Epithelial cell of esophagus (primary cell): ENCODE measurements around the gene ADH7.

Experiments used
- DNase-seq: peaks from one replicate; pipeline ENCODE4 v3.0.0; 2010; ENCODE audit warnings: low read depth
- H3K4me3 ChIP-seq: 2 replicates; pipeline ENCODE4 v1.5.1; 2011; ENCODE audit warnings: mild to moderate bottlenecking, low read length, control low read depth
- TF ChIP-seq, protein P1 (sequence below): IDR thresholded peaks from 2 replicates; pipeline ENCODE4 v1.5.1; 2011; ENCODE audit warnings: low read depth, mild to moderate bottlenecking, low read length, control low read depth, inconsistent platforms; ENCODE audit not compliant: insufficient read depth; ENCODE audit errors: missing control alignments

ADH7 gene

DNA sequence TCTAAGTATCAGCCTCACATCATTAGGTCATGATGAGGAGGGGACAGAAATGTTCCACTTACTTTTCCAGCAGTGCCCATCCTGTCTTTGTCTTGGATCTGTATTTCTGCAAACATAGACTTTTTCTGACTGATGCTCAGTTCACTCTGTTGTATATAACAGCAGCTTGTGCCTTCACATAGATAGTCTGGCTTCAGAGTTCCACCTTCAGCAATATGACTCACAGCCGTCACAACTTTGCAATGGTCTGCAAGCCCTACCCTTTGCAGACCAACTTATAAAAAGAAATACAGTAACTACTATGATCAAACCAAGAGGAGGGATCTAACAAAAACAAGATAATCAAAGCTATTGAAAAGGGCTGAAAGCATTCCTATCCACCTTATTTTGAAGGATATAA, at the start of gene ADH7:
Gene ADH7, minus strand, starts transcription at position 189 of the 400 bp plus-strand sequence. Its CDS starts 109 bp downstream, at position 80.
- TF ChIP-seq, protein P1, sequence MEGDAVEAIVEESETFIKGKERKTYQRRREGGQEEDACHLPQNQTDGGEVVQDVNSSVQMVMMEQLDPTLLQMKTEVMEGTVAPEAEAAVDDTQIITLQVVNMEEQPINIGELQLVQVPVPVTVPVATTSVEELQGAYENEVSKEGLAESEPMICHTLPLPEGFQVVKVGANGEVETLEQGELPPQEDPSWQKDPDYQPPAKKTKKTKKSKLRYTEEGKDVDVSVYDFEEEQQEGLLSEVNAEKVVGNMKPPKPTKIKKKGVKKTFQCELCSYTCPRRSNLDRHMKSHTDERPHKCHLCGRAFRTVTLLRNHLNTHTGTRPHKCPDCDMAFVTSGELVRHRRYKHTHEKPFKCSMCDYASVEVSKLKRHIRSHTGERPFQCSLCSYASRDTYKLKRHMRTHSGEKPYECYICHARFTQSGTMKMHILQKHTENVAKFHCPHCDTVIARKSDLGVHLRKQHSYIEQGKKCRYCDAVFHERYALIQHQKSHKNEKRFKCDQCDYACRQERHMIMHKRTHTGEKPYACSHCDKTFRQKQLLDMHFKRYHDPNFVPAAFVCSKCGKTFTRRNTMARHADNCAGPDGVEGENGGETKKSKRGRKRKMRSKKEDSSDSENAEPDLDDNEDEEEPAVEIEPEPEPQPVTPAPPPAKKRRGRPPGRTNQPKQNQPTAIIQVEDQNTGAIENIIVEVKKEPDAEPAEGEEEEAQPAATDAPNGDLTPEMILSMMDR, result no peak
- DNase-seq, result peak; percentile 67
- H3K4me3 ChIP-seq, result peak within 1 kb of the TSS; percentile 52

DNA sequence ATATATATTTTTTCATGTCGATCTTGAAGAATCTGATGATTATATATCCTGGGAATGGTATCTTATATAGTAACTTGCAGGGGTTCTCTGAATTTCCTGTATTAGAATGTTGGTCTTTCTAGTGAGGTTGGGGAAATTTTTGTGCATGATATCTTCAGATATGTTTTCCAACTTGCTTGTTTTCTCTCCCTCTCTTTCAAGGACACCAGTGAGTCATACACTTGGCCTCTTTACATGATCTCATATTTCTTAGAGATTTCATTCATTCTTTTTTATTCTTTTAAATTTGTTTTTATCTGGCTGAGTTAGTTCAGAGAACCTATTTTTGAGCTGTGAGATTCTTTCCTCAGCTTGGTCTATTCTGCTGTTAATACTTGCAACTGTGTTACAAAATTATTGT, 48.5 kb upstream of the ADH7 start:
- peak; percentile 25 for DNase-seq
- TF ChIP-seq, protein P1, result no peak

DNA sequence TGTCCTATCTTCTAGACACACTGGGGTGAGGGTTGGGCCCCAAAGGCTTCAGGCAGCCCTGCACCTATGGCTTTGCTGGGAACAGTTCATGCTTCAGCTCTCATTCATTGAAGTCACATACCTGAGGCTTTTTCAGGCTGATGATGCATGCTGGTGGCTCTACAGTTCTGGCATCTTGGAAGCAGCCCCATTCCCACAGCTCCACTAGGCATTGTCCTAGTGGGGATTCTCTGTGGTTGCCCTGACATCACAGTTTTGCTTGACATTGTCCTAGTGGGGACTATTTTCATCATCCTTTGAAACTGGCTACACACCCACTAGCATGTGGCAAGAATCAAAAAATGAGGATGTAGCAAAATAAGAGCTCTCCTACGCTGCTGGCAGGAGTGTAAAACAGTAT, 38.0 kb upstream of the ADH7 start:
- DNase-seq, result peak; percentile 33
- TF ChIP-seq, protein P1, result no peak
- no peak overlapping the region for H3K4me3 ChIP-seq

More for the DNA sequence above, 48.5 kb upstream of the ADH7 start:
- no peak overlapping the region for H3K4me3 ChIP-seq

DNA sequence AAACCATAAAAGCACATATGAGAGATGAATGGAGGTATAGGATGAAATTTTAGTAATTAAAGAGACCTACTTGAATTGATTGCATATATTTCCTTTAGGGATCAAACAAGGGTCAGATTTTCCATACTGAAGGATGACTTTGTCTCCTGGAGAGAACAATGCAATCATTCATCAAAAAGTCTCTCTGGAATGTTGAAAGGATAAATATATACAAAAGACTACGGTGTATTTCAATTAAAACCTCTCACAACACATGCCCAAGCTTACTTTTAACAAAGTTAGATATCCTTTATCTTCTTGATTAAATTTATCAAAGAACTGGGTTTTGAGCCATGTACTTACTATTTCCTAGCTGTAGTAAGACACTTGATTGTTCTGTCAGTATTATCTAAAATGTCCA, 36.8 kb upstream of the ADH7 start:
- DNase-seq, result no peak
- TF ChIP-seq, protein P1, result no peak
- no peak overlapping the region for H3K4me3 ChIP-seq

DNA sequence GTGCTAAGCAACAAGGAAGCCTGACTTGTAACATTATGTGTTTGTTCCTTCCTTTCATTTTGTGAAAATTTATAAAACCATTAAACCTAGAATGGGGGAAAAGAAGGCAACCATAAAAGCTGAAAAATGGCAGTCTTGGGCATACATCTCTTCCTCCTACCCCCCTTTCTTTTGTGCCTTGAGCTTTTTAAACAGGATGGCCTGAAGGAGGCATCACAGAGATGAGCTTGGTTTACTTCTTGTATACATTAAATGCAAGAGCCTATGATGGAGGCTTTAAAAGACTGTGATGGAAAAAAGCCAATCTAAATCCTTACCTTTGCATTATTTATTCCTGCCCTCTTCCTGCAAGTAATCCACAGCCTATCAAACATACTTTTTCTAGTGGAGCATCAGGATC, 36.2 kb upstream of the ADH7 start:
- no peak for DNase-seq
- H3K4me3 ChIP-seq, result no peak overlapping the region
- TF ChIP-seq, protein P1, result no peak

DNA sequence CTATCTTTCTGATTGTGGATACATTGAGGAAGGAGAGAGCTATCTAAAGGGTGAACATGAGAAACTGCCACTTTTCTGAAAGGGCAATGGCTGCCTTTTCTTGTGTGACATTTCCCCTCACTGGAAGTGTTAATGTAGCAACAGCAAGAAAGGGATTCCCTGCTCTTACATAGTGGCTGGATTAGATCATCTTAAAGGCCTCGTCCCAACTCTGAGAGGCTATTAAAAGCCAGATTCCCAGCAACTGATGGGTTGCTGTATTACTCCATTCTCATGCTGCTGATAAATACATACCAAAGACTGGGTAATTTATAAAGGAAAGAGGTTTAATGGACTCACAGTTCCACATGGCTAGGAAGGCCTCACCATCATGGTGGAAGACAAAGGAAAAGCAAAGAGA, 33.7 kb upstream of the ADH7 start:
- TF ChIP-seq, protein P1, result no peak
- no peak for DNase-seq
- H3K4me3 ChIP-seq, result no peak overlapping the region

DNA sequence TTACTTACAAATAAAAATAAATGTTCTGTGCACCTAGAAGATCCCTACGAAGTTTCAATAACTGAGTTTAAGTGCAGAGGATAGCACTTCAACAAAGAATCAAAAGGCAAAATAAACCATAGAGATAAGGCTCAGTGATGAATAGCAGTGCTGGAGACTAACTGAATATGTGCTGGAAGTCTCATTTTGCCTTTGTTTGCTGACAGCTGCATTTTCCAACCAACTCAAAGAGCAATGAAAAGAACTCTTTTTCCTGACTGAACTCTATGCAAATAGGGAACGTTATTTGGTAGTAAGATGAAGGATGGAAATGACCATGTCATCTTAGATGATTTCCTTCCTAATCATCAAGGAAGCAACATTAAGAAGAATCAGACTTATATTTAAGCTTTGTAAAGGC, 32.7 kb upstream of the ADH7 start:
- H3K4me3 ChIP-seq, result no peak overlapping the region

More for the DNA sequence above, 32.7 kb upstream of the ADH7 start:
- no peak for DNase-seq
- TF ChIP-seq, protein P1, result no peak
